ENCODE data around the gene ATL1. TPM values are rescaled to one million over a fixed set of nuclear protein-coding genes. Genes with fewer than 3 reads are reported as not detected.

Gene ATL1
- total and polyA plus RNA-seq, 2 of the 13 experiments (the other 11 are each of a cell fraction or from before 2014, with no cell fraction given) = 0.60 to 0.65 TPM

DNA sequence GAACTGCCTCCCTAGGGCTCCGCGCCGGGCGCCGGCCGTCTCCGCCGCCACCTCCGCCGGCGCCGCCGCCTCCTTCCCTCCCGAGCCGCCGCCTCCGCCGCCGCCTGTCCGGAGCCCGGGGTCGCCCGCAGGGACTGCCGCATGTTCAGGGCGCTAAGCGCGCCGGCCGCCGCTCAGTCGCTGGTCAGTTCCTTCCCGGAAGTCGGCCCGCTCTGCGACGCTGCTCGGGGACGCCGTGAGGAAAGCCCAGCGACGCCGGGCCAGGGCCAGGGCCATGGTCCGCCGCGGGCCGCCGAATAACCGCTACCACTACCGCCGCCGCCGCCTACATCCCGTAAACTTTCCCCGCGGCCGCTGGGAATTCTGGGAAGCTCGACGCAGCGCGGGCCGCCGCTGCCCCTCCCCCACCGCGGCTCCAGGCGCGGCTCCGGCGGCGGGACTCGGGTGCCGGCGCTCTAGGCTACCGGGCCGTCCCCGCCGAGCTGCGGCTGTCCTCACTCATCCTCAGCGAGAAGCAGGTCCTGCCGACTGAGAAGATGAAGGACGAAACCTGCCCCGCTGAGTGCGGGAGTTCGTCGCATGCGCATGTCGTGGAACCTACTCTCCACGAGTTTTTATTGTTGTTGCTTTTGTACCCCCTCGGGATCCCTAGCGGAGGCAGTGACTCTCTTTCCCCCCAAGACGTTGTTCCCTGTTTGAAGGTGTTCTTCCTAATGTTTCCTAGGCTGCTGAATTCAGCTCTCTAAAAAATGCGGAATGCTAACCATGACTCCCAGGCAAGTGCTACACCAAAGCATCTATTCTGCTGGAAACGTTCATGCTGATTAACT lies 108.3 kb downstream of the ATL1 start, which contains the start of gene SAV1 (continued):
- TF ChIP-seq ZNF275 (CRISPR knock-in tag; IDR thresholded peaks at IDR 0.05; ENCODE audit: borderline replicate concordance) (peak; percentile 24; the same call in 1 of the 2 replicates), SALL1 (CRISPR knock-in tag; IDR thresholded peaks at IDR 0.05) (peak; percentile 80), ZNF549 (CRISPR knock-in tag; IDR thresholded peaks at IDR 0.05) (no peak), KDM2A (CRISPR knock-in tag; IDR thresholded peaks at IDR 0.05; ENCODE audit: borderline replicate concordance, low read depth) (peak; percentile 65; the same call in 1 of the 2 replicates), MED8 (CRISPR knock-in tag; IDR thresholded peaks at IDR 0.05; ENCODE audit: insufficient replicate concordance) (peak; percentile 75), THAP8 (CRISPR knock-in tag; IDR thresholded peaks at IDR 0.05; ENCODE audit: borderline replicate concordance) (no peak), ZNF124 (CRISPR knock-in tag; IDR thresholded peaks at IDR 0.05) (peak; percentile 43; the same call in 1 of the 2 replicates), ZNF782 (CRISPR knock-in tag; IDR thresholded peaks at IDR 0.05; ENCODE audit: borderline replicate concordance) (peak; percentile 23; the same call in 1 of the 2 replicates), ZSCAN29 (CRISPR knock-in tag; conservative IDR thresholded peaks at IDR 0.05) (peak; percentile 88), ZNF230 (CRISPR knock-in tag; IDR thresholded peaks at IDR 0.05) (peak; percentile 88), NFKBIZ (CRISPR knock-in tag; IDR thresholded peaks at IDR 0.05) (no peak), REPIN1 (CRISPR knock-in tag; IDR thresholded peaks at IDR 0.05; ENCODE audit: borderline replicate concordance, low read depth) (no peak; the same call in 1 of the 2 replicates), CENPBD1 (CRISPR knock-in tag; IDR thresholded peaks at IDR 0.05; ENCODE audit: borderline replicate concordance, low read depth) (no peak), JARID2 (CRISPR knock-in tag; IDR thresholded peaks at IDR 0.05; ENCODE audit: insufficient replicate concordance) (no peak), ZNF768 (CRISPR knock-in tag; IDR thresholded peaks at IDR 0.05) (peak; percentile 65; the same call in 1 of the 2 replicates), IRF2 (CRISPR knock-in tag; IDR thresholded peaks at IDR 0.05) (0 out of 2 replicates have a peak, but pooled peaks have one; percentile 36), CHD4 (IDR thresholded peaks at IDR 0.05; ENCODE audit: borderline replicate concordance, low read length) (no peak)
- TF ChIP-seq, protein P1, sequence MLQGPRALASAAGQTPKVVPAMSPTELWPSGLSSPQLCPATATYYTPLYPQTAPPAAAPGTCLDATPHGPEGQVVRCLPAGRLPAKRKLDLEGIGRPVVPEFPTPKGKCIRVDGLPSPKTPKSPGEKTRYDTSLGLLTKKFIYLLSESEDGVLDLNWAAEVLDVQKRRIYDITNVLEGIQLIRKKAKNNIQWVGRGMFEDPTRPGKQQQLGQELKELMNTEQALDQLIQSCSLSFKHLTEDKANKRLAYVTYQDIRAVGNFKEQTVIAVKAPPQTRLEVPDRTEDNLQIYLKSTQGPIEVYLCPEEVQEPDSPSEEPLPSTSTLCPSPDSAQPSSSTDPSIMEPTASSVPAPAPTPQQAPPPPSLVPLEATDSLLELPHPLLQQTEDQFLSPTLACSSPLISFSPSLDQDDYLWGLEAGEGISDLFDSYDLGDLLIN (CRISPR knock-in tag; IDR thresholded peaks at IDR 0.05; ENCODE audit: borderline replicate concordance) = 0 out of 2 replicates have a peak, but pooled peaks have one; percentile 38
- TF ChIP-seq, protein P2, sequence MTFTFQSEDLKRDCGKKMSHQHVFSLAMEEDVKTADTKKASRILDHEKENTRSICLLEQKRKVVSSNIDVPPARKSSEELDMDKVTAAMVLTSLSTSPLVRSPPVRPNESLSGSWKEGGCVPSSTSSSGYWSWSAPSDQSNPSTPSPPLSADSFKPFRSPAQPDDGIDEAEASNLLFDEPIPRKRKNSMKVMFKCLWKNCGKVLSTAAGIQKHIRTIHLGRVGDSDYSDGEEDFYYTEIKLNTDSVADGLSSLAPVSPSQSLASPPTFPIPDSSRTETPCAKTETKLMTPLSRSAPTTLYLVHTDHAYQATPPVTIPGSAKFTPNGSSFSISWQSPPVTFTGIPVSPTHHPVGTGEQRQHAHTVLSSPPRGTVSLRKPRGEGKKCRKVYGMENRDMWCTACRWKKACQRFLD (CRISPR knock-in tag; IDR thresholded peaks at IDR 0.05; ENCODE audit: borderline replicate concordance) = peak; percentile 64; the same call in 1 of the 2 replicates
- TF ChIP-seq, protein P3, sequence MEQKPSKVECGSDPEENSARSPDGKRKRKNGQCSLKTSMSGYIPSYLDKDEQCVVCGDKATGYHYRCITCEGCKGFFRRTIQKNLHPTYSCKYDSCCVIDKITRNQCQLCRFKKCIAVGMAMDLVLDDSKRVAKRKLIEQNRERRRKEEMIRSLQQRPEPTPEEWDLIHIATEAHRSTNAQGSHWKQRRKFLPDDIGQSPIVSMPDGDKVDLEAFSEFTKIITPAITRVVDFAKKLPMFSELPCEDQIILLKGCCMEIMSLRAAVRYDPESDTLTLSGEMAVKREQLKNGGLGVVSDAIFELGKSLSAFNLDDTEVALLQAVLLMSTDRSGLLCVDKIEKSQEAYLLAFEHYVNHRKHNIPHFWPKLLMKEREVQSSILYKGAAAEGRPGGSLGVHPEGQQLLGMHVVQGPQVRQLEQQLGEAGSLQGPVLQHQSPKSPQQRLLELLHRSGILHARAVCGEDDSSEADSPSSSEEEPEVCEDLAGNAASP (CRISPR knock-in tag; IDR thresholded peaks at IDR 0.05; ENCODE audit: borderline replicate concordance) = 0 out of 2 replicates have a peak, but pooled peaks have one; percentile 11

Data from HepG2 (cell line).